ENCODE measurements around the gene RAB1A.

- TF ChIP-seq POLR2AphosphoS5 (IDR thresholded peaks at IDR 0.05; ENCODE audit: low read depth) (no peak), EZH2 (IDR thresholded peaks at IDR 0.05; ENCODE audit: low read depth, unreplicated experiment) (no peak)
Measured at GRCh38 chr2:65057054-65057375, 72.9 kb downstream of the RAB1A start.

Measured in GM23338 (cell line).